GM19452 (cell line): ENCODE data around the gene RAPGEF2.
"Not testable (repeated sequence)": the region's sequence is repeated elsewhere in the genome, so short reads cannot be mapped to it uniquely, and the experiment has no call there.

Source experiments
- ATAC-seq: cut with Tn5 transposase; IDR thresholded peaks from one replicate; pipeline ENCODE4 v1.9.1; 2021; ENCODE audit not compliant: unreplicated experiment

The RAPGEF2 gene

DNA sequence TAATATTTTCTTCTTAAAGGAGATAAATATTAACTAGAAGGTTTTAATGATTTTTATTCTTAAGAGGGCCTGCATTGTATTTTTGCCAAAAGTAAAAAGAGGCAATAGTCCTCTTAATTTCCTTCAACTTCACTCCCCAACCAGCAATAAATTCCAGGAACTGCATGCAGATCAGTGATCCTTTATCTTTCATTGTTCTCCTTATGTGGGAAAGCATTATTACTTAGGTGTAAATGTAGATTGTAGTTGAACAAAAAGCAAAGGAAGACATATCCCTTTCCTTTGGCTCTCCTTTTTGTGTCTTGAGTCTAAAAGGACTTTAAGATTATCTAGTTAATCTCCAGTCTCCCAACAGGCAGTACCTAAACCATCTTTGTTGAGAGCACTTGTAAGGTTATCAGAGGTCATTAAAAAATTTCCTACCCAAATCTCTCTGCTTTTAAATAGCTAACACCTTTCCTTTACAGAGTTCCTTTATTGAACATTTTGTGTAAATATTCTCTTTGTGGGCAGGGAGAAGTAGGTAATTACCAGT lies 55.3 kb downstream of the RAPGEF2 start:
- ATAC-seq: no peak

DNA sequence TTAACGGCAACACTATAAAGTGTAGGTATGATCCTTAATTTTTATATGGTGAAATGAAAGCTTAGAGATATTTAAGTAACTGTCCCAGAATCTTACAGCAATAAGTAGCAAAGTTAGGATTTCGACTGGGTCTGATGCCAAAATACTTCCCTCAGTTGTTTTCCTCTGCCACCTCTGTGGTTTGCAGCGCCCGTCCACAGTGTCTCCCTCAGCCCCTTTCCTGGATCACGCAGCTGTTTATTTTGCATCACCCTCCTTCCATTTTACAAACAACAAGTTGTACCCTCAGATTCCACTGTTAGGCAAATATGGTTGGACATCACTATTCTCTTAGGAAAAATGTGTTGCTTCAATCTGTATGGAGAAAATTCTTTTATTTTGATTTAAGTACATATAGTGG lies 56.1 kb downstream of the RAPGEF2 start:
- no peak for ATAC-seq

DNA sequence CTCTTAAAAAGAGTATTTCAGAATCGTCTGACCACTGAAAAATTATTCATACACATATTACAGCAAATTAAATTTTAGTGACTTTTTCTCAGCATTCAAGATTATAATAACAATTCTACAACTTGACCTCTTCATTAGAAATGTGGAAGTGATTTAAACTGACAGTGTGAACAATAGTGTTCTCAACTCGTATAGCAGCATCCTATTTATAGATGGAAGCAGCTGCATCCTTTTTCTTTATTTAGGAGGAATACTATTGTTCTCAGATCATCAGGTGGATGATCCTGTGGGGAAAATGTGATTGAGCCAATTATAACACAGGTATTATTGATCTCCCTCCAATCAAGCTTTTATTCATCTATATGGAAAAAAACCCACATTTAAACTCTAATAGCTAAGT lies 56.7 kb downstream of the RAPGEF2 start:
- ATAC-seq: no peak

DNA sequence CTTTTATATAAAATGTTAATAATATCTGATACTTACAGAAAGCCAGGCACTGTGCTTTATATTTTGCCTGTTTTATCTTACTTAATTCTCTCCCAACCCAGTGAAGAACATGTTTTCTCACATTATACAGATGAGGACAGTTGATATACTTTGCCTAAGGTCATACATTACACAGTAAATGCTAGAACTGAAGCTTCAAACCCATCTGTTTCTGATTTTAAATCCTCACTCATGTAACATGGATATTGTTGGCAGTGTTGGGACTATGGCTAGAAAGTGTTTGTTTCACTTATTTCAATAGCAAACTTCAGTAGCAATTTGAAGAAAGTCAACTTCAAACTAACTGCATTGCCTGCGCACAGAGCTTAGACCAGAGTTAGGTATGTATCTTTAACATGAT lies 57.4 kb downstream of the RAPGEF2 start:
- no peak for ATAC-seq

DNA sequence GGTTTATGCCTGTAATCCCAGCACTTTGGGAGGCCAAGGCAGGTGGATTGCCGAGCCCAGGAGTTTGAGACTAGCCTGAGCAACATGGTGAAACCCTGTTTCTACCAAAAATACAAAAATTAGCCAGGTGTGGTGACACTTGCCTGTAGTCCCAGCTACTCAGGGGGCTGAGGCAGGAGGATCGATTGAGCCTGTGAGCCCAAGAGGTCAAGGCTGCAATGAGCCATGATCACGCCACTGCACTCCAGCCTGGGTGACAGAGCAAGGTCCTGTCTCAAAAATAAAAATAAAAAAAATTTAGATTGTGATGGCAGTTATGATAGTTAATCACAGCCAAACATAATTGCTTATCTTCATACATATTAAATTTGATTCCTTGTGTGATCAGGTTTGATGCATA lies 58.6 kb downstream of the RAPGEF2 start:
- not testable (repeated sequence) for ATAC-seq

DNA sequence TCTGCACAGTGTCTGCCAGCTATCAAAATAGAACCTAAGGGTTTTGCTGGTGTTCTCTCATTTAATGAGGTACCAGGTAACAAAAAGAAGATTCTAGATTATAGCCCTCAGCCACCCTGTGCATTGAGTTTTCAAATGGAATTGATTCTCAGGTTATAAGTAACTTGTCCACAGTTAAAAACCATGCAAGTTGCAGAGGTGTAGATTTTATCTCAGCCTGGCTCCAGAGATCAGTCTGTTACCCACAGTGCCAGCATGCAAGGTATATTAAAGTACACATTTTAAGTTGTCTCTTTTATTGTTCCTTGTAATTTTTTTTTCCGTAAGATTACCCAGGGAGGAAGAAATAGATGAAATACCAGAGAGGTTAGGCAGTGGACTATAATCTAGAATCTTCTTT lies 59.7 kb downstream of the RAPGEF2 start:
- ATAC-seq: no peak

DNA sequence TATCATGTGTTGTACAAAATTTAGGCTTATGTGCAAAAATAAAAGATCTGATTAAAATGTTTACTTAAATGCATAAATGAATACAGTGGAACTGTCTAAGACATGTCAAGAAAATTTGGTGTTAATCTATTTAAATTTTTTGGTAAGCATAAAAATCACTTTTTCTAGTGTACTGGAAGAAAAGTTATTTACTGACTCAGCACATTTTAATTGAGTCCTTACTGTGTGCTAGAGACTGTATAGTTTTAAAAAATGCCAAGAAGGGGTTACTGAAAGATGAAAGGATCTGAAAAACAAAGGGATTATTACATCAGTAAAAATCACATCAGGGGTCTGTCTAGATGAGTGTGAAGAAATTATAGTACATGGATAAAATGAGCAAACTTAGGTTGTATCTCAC lies 60.6 kb downstream of the RAPGEF2 start:
- ATAC-seq: no peak

DNA sequence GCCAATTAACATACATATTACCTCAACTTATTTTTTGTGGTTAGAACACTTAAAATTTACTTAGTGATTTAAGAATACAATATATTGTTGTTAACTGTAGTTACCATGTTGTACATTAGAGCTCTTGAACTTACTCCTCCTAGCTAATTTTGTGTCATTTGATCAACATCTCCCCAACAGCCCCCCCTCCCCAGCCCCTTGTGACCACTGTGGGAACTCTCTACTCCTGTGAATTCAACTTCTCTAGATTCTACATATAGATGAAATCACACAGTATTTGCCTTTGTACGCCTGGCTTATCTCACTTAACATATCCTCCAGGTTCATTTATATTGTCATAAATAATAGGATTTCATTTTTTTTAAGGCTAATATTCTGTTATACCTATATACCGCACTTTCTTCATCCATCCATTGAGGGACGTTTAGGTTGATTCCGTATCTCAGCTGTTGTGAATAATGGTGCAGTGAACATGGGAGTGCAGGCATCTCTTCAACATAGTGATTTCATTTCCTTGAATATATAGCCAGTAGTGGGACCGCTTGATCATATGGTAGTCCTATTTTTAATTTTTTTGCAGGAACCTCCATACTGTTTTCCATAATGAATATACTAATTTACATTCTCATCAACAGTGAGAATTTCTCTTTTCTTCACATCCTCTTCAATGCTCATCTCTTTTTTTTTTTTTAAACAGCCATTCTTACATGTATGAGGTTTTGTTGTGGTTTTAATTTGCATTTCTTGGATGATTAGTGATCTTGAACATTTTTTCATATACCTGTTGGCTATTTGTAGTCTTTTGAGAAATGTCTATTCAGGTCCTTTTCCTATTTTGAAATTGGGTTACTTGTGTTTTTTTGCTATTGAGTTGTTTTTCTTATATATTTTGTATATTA lies 66.8 kb downstream of the RAPGEF2 start:
- ATAC-seq: peak; percentile 59

DNA sequence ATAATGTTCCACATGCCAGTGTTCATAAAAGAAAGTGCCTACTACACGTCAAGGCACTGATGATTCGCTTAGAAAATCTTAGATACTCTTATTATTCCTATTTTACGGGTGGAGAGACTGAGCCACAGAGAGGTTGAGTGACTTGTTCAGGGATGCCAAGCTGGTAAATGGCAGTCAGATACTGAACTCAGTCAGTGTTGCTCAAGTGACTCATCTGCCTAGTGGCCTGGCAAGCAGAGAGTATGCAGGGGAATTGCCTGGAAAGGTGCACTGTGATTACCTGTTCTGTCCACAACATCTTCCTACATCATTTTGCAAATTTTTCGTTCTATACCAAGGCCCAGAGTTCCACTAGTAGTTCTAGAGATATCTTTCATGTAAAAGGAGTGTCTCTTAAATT lies 68.4 kb downstream of the RAPGEF2 start:
- no peak for ATAC-seq

DNA sequence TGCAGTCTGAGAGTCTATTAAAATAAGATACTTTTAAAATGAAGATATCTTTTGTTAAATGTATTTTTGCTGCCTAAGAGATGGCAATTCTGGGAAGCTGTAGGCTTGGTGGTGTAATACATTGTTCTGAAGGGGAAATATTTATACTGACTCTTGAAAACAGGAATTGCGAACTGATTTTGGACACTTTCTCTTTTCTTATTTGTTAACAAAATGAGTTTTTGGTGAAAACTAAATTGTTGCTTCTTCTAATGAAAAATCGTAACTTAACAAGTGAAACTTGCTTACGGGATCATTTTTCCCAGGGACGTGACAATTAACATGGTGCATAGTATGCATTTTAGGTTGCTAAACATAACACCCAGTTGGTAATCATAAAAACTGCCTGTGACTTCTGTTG lies 71.0 kb downstream of the RAPGEF2 start:
- no peak for ATAC-seq

DNA sequence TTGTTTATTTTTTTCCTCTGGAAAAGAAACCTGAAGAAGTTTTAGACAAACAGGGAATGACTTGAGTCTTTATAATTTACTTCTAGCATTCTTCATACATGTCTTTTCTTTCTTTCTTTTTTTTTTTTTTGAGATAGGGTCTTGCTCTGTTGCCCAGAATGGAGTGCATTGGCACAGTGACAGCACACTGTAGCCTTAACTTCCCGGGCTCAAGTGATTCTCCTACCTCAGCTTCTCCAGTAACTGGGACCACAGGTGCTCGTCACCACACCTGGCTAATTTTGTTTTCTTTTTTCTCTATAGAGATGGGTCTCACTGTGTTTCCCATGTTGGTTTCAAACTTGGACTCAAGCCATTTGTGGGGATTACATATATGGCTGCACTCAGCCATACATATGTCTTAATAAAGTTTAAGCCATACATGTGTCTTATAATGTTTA lies 71.8 kb downstream of the RAPGEF2 start:
- no peak for ATAC-seq

DNA sequence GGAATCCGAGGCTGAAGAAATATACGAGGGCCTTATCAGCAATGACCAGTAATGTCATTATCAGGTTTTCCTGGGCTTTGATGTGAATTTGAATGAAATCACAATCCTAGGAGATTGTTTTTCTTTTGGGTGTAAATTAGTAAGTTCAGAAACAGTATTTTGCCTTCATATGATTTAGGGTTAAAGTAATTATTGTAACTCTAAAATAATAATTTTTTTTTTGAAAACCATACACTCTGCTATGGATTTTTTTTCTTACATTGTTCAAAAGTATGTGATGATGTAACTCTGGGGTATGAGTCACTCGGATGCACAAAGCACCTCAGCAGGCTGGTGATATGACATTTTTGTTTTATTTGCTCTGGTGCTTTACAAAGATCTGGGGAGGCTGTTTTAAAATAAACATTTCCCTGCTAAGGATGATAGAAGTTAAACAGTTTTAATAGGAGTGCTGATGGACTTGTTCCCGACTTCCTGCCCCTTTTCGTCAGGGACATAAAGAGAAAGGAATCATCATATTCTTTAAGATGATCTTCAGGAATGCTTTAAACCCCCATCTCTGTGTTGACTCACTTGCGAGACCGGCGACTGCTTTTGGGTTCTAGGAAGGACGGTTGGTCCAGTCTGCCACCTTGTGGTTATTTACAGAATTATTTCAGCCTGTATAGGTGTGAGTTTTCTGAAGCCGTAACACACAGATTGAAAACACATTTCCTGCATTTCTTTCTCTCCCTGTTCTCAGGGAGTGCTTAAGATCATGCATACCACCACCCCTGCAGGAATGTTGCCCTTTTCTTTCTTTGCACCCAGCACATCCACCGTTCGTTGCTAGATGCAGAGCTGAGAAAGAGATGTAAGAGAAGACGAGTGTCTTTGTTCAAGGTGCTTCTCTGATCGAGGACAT lies 72.5 kb downstream of the RAPGEF2 start:
- peak; percentile 49 for ATAC-seq

DNA sequence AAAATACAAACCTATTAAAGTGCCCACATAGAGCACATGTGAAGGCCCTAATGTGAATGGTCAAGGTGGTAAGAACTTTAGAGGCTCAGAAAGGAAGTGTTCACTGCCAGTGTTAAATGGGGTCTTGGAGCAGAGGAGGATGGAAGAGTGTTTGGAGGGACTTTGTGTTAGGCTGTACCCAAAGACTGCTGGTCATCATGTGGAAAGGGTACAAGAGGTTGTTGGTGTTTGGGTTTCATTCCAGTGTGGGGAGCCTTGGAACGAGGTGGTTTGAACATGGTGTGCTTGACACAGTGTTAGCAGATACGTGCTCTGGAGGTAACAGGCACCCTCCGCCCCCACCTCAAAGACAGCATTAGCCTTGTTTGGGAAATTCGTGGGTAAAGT lies 73.1 kb downstream of the RAPGEF2 start:
- ATAC-seq: no peak

DNA sequence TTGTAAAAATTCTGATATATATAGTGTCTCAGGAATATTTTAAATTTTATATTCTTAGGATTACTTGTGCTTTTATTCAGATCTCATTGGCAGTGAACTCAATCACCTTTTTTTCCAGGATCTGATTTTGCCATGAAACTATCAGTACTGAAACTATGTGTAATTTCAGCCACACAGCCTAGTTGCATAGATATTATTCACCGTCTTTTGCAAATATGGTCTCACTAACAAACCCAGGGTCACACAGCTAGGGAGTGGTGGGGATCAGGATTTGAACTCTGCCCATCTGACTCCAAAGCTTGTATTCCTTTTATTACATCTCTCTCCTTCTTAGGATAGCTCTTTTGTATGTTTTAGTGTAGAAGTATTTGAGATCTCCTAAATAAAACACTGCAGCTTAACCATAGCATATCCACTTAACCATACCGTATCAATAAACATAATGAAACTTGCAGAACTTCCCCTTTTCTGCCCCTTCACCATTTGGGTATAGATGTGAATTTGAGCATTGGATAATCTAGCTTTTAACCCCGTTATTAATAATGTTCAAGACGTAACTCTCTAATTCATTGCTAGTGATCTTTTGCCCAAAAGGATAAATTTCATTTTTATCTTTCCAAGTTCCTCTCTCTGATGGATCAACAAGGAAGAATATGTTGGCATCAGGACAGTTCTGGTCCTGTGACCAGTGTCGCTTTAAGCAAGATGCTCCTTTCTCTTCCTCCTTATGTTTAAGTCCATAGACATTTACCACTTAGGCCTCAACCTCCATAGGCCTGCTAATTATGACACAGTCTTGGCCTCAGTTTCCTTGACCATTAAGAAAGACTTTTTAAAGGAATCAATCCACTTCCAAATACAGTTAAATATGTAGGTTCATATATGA lies 74.6 kb downstream of the RAPGEF2 start:
- peak; percentile 44 for ATAC-seq

DNA sequence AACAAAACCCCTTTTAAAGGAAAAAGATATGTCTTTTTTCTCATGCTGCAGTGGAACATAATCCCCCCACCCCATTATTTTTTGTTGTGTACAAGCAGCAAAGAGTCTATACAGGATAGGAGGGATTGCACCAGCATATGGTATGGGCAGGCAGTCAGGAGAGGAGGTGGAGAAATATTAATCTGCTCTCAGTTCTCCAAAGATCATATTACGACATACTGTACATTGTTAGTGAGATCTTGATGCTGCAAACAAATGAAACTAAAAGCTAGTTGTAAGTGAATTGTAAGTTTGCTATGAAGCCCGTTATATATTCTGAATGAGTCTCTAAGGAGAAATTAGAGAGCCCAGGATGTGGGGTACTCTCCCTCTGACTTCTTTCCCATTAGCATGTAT lies 75.3 kb downstream of the RAPGEF2 start:
- peak; percentile 35 for ATAC-seq

DNA sequence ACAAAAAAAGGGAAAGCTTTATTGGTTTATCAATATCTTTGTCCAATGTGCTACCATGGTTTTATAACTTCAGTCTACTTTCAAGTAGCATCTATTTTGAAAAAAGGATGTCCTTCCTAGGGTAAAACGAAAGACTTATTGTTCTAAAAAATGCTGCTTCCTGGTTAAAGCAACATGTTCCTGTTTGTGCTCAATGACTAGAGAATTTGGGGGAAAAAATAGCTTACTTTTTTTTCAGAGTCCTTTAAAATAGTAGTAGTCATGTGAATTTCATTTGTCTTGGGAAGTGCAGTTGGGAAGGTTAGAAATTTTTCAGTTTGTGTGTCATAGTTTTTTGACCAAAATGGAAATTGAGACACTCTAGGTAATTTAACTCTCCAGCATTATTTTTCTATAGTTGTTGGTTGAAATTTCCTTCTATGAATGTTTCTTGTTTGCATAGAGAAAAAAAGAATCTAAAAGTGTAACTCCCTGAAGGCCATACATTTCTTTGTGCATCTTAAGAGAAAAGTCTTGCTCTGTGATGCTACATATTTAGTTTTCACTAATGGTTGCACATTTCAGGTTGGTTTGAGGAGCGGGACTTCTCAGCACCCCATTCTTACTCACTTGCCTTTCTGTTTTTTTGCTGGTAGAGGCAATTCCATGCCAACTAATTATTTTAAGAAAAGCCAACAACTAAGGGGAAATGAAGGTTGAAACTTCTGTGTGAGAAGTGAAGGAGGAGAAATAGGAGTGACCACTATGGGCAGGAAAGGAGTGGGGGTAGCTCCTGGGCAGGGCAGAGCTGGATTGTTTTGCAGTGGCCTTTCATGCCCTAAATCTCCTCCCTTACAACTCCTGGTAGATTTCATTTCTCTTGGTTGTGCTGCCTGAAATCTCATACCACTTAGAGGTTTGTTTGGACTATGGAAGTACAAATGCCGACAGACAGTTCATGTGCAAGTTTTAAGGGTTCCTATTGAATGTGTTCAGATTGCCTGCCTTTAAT lies 76.4 kb downstream of the RAPGEF2 start:
- no peak for ATAC-seq

DNA sequence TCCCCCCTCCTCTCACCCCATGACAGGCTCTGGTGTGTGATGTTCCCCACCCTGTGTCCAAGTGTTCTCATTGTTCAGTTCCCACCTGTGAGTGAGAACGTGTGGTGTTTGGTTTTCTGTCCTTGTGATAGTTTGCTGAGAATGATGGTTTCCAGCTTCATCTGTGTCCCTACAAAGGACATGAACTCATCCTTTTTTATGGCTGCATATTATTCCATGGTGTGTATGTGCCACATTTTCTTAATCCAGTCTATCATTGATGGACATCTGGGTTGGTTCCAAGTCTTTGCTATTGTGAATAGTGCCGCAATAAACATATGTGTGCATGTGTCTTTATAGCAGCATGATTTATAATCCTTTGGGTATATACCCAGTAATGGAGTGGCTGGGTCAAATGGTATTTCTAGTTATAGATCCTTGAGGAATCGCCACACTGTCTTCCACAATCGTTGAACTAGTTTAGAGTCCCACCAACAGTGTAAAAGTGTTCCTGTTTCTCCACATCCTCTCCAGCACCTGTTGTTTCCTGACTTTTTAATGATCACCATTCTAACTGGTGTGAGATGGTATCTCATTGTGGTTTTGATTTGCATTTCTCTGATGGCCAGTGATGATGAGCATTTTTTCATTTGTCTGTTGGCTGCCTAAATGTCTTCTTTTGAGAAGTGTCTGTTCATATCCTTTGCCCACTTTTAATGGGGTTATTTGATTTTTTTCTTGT lies 81.2 kb downstream of the RAPGEF2 start:
- ATAC-seq: not testable (repeated sequence)

DNA sequence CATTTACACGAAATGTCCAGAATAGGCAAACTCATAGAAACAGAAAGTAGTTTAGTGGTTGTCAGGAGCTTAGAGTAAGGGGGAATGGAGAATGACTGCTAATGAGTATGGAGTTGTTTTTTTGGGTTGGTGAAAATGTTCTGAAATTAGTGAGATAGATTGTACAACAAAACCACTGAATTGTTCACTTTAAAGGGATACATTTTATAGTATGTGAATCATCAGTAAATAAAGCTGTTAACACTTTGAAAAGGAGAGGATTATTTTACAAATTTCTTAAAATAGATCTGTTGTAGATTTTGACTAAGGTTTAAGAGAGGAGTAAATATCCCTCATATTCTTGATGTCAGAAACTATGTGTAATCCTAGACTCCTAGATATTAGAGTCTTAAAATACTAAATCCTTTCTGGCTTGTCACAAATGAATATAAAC lies 82.7 kb downstream of the RAPGEF2 start:
- peak; percentile 68 for ATAC-seq

DNA sequence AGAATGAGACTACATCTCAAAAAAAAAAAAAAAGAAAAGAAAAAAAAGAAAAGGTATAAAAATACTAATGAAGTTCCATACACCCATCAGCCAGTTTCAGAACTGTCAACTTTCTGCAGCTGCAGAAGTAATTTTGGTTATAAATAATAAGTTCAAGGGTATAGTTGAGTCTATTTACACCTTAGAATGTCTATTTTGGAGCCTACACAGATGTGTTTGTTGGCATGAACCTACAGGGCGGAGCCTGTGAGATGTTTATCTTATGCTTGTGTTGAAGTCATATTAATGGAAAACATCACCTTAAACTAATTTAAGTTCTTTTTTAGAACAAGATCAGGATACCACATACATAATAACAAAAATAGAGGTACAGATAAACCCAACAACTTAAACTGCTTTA lies 85.8 kb downstream of the RAPGEF2 start:
- ATAC-seq: no peak
